ENCODE data around the gene CNTNAP2.

Gene CNTNAP2

GRCh38 chr7:147912291-147912690 is 1795.7 kb downstream of the CNTNAP2 start:
- Histone ChIP-seq H3K4me1 (peaks cover 9 to 21% (median 16%) of the 10 kb centered on the region in 10 experiments; a peak in 16 of 20 replicates), H3K4me2 (peak overlapping the region in 4 of 11 experiments; percentile 7 to 56 (median 28); a peak in 4 of 22 replicates), H3K36me3 (no peaks in the 10 kb centered on the region), H3K27me3 (no peaks in the 10 kb centered on the region), H3K9ac (no peak overlapping the region), H3K4me3 (no peak overlapping the region), H4K20me1 (no peaks in the 10 kb centered on the region), H3K9me3 (replicated peaks in 1 of 11) (no peaks in the 10 kb centered on the region), H3K27ac (peak overlapping the region in 1 of 11 experiments; percentile 35; a peak in 1 of 22 replicates)
- TF ChIP-seq Cebpa-rat (IDR thresholded peaks at IDR 0.05): no peak

- no peak overlapping the region for H3K9ac ChIP-seq
- no peaks in the 10 kb centered on the region for H3K27me3 ChIP-seq
- H3K4me1 ChIP-seq: peaks cover 9 to 21% (median 16%) of the 10 kb centered on the region in 10 experiments; a peak in 16 of 20 replicates
- no peaks in the 10 kb centered on the region for H3K36me3 ChIP-seq
- H4K20me1 ChIP-seq: no peaks in the 10 kb centered on the region
- H3K4me2 ChIP-seq: peak overlapping the region in 1 of 11 experiments; percentile 35; a peak in 2 of 22 replicates
- no peak overlapping the region for H3K4me3 ChIP-seq
- no peak for TF ChIP-seq Cebpa-rat (IDR thresholded peaks at IDR 0.05)
- no peaks in the 10 kb centered on the region for H3K9me3 ChIP-seq (replicated peaks in 1 of 11)
- no peak overlapping the region for H3K27ac ChIP-seq
Measured at GRCh38 chr7:147912946-147913638, 1796.5 kb downstream of the CNTNAP2 start.

DNA sequence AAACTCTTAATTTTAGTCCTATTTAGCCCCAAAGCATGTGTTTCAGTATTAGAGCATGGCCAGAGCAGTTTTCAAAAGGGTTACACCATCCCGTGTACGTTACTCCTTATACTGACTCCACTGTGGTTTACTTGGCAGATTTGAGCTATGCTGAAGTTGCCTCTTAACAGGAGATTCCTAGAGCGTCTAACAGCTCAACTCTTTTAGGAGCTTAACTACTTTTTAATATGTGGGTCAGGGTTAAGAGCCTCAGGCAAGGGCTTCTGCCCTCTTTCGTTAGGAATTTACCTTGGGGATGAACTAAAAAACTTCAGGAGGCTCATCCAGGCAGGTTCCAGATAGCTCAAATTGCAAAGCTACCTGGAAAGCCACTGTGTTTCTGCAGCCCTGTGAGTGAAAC is 1799.2 kb downstream of the CNTNAP2 start:
- Histone ChIP-seq H3K27me3 (no peaks in the 10 kb centered on the region), H4K20me1 (no peaks in the 10 kb centered on the region), H3K4me2 (no peak overlapping the region), H3K9ac (no peak overlapping the region), H3K9me3 (replicated peaks in 1 of 11) (no peaks in the 10 kb centered on the region), H3K4me1 (peaks cover 9 to 20% (median 16%) of the 10 kb centered on the region in 10 experiments; a peak in 16 of 20 replicates), H3K27ac (no peak overlapping the region), H3K36me3 (no peaks in the 10 kb centered on the region), H3K4me3 (no peak overlapping the region)
- TF ChIP-seq Cebpa-rat (IDR thresholded peaks at IDR 0.05): no peak

GRCh38 chr7:147916573-147916972 is 1800.0 kb downstream of the CNTNAP2 start:
- Histone ChIP-seq H3K27ac (no peak overlapping the region), H3K4me1 (peaks cover 2 to 12% (median 8%) of the 10 kb centered on the region in 10 experiments; a peak in 16 of 20 replicates), H3K4me3 (no peak overlapping the region), H4K20me1 (no peaks in the 10 kb centered on the region), H3K9ac (no peak overlapping the region), H3K4me2 (no peak overlapping the region), H3K9me3 (replicated peaks in 1 of 11) (no peaks in the 10 kb centered on the region), H3K27me3 (no peaks in the 10 kb centered on the region), H3K36me3 (no peaks in the 10 kb centered on the region)
- TF ChIP-seq Cebpa-rat (IDR thresholded peaks at IDR 0.05): no peak

DNA sequence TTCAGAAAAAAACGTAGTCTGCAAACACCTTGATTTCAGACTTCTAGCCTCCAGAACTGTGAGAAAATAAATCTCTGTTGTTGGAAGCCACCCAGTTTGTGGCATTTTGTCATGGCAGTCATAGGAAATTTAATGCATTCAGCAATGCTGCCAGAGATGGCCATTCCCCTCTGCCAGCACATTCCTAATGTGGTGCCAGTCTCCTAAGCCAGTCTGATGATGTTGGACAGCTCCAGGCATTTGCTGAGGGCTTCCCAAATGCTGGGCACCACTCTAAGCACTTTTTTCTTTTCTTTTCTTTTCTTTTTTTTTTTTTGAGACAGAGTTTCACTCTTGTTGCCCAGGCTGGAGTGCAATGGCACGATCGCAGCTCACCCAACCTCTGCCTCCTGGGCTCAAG is 1807.2 kb downstream of the CNTNAP2 start:
- Histone ChIP-seq H3K27me3 (no peaks in the 10 kb centered on the region), H4K20me1 (no peaks in the 10 kb centered on the region)
- no peak for TF ChIP-seq Cebpa-rat (IDR thresholded peaks at IDR 0.05)

GRCh38 chr7:147937428-147937827 is 1820.8 kb downstream of the CNTNAP2 start:
- H3K4me2 ChIP-seq: no peak overlapping the region
- no peak overlapping the region for H3K4me3 ChIP-seq
- peaks cover 0 to 11% (median 4%) of the 10 kb centered on the region in 10 experiments; a peak in 5 of 20 replicates for H3K4me1 ChIP-seq
- no peaks in the 10 kb centered on the region for H3K9me3 ChIP-seq (replicated peaks in 1 of 11)
- H3K36me3 ChIP-seq: no peaks in the 10 kb centered on the region
- no peaks in the 10 kb centered on the region for H4K20me1 ChIP-seq
- H3K27me3 ChIP-seq: no peaks in the 10 kb centered on the region
- H3K27ac ChIP-seq: no peak overlapping the region
- no peak overlapping the region for H3K9ac ChIP-seq
- TF ChIP-seq Cebpa-rat (IDR thresholded peaks at IDR 0.05): no peak

More for the DNA sequence above, 1807.2 kb downstream of the CNTNAP2 start:
- H3K36me3 ChIP-seq: no peaks in the 10 kb centered on the region
- H3K27ac ChIP-seq: no peak overlapping the region
- no peak overlapping the region for H3K4me3 ChIP-seq
- H3K4me2 ChIP-seq: no peak overlapping the region
- no peaks in the 10 kb centered on the region for H3K4me1 ChIP-seq
- 0 out of 22 replicates have a peak, but pooled peaks cover 0 to 9% (median 0%) of the 10 kb centered on the region in 11 experiments for H3K9me3 ChIP-seq (replicated peaks in 1 of 11)
- no peak overlapping the region for H3K9ac ChIP-seq

- Histone ChIP-seq H3K4me1 (peaks cover 0 to 16% (median 4%) of the 10 kb centered on the region in 10 experiments; a peak in 5 of 20 replicates), H3K4me3 (no peak overlapping the region), H3K27me3 (no peaks in the 10 kb centered on the region), H3K9me3 (replicated peaks in 1 of 11) (no peaks in the 10 kb centered on the region), H4K20me1 (no peaks in the 10 kb centered on the region), H3K36me3 (no peaks in the 10 kb centered on the region), H3K4me2 (peak overlapping the region in 4 of 11 experiments; percentile 7 to 41 (median 27); a peak in 4 of 22 replicates), H3K9ac (no peak overlapping the region), H3K27ac (no peak overlapping the region)
- TF ChIP-seq Cebpa-rat (IDR thresholded peaks at IDR 0.05): no peak
Measured at GRCh38 chr7:147941381-147941780, 1824.8 kb downstream of the CNTNAP2 start.

DNA sequence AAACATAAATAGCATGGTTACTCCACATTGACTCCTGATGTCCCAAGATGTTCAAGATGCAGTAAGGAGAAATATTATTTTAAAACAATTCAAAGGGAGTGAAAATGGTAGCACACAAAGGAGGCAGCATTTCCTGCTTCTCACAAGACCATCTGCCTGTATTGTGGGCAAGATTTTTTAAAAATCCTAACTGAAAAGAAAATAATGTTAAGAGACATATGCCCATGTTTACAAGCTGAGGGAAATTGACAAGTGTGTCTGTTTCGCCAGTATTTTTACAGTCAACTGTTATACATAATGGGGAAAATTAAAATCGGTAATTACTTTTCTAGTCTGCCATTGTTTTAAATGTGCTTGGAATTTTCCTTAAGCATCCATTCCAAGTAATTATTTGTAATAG is 1827.7 kb downstream of the CNTNAP2 start:
- Histone ChIP-seq H3K36me3 (no peaks in the 10 kb centered on the region), H4K20me1 (no peaks in the 10 kb centered on the region), H3K4me3 (no peak overlapping the region), H3K4me2 (no peak overlapping the region), H3K9ac (no peak overlapping the region), H3K4me1 (peaks cover 0 to 17% (median 4%) of the 10 kb centered on the region in 10 experiments; a peak in 5 of 20 replicates), H3K27me3 (no peaks in the 10 kb centered on the region), H3K9me3 (replicated peaks in 1 of 11) (no peaks in the 10 kb centered on the region), H3K27ac (no peak overlapping the region)
- no peak for TF ChIP-seq Cebpa-rat (IDR thresholded peaks at IDR 0.05)

DNA sequence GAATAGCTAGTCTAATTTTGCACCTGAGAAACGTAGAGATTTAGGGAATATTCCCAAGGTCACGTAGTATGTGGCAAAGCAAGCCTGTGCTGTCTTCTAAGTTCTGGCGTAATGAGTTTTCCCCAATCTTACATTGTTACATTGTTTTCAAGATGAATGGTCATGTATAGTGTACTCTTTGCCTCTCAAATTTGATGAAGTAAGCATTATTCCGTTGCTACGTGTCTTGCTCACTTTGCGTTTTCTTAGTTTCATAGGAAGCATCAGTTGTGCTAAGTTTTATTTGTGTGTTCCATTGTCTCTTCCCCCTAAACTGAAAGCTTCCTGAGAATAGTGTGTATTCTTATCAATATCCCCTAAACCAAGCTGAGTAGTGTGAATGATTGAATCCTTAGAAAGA is 1836.3 kb downstream of the CNTNAP2 start:
- Histone ChIP-seq H3K9ac (no peak overlapping the region), H3K27me3 (no peaks in the 10 kb centered on the region), H3K9me3 (replicated peaks in 1 of 11) (no peaks in the 10 kb centered on the region; a peak in 1 of 22 replicates), H3K4me1 (no peaks in the 10 kb centered on the region), H3K4me3 (no peak overlapping the region), H4K20me1 (no peaks in the 10 kb centered on the region), H3K27ac (no peak overlapping the region), H3K36me3 (no peaks in the 10 kb centered on the region), H3K4me2 (no peak overlapping the region)
- TF ChIP-seq Cebpa-rat (IDR thresholded peaks at IDR 0.05): no peak

All from BLaER1 treated with 17β-estradiol and CSF1 and Interleukin-3, amounts not matched to agents 10 nM and 100 nM (cell line).